NB4 (cell line): Measurements from ENCODE around the gene SEC24C.

ENCODE experiments used
- POLR2A ChIP-seq: IDR thresholded peaks from 2 replicates; pipeline ENCODE4 v1.6.1; 2011; ENCODE audit warnings: mild to moderate bottlenecking; ENCODE audit not compliant: insufficient read length; ENCODE audit errors: extremely low read depth
- TF ChIP-seq, protein P1 (sequence below): IDR thresholded peaks from one replicate; pipeline ENCODE4 v1.5.1; 2012; ENCODE audit warnings: low read depth, low read length

GRCh38 chr10:73734796-73735305 lies 9.3 kb upstream of the SEC24C start:
- TF ChIP-seq, protein P1, sequence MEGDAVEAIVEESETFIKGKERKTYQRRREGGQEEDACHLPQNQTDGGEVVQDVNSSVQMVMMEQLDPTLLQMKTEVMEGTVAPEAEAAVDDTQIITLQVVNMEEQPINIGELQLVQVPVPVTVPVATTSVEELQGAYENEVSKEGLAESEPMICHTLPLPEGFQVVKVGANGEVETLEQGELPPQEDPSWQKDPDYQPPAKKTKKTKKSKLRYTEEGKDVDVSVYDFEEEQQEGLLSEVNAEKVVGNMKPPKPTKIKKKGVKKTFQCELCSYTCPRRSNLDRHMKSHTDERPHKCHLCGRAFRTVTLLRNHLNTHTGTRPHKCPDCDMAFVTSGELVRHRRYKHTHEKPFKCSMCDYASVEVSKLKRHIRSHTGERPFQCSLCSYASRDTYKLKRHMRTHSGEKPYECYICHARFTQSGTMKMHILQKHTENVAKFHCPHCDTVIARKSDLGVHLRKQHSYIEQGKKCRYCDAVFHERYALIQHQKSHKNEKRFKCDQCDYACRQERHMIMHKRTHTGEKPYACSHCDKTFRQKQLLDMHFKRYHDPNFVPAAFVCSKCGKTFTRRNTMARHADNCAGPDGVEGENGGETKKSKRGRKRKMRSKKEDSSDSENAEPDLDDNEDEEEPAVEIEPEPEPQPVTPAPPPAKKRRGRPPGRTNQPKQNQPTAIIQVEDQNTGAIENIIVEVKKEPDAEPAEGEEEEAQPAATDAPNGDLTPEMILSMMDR = no peak
- TF ChIP-seq POLR2A = no peak
